Upper lobe of left lung (tissue), 4 donors: ENCODE data around the gene FGGY.

Experiments
- POLR2AphosphoS5 ChIP-seq, 2 donors: sonication (generic); formaldehyde crosslinking; IDR thresholded peaks; one replicate each; pipeline ENCODE4 v1.5.1; 2017; ENCODE audit warnings: antibody characterized with exemption in 2 of 2
- TF ChIP-seq, protein P1 (sequence below), 6 experiments: fragments of 450-650 bp in 4 of 6; fragments of 200-600 bp in 2 of 6; sonication (generic) in 2 of 6; IDR thresholded peaks; one replicate each; pipeline ENCODE4 v1.5.1; 2016 to 2019; ENCODE audit warnings: antibody characterized with exemption in 6 of 6

DNA sequence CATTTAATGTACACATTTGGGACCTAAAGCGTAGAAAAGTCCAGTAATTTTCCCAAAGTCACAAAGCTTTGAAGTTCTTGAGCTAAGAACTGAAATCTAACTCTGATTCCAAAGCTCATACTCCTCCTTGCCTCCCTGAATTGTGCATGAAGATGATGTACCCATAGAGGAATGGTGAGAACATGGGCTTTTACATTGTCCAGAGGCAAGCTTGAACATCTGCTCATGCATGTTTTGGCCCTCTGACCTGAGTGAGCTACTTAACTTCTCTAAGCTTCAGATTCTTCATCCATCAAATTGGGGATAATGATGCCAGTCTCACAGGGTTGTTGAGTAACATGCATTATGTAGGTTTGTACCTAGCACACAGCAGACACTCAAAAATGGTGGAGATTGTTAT, 259.5 kb downstream of the FGGY start:
- TF ChIP-seq POLR2AphosphoS5 (IDR thresholded peaks at IDR 0.05), result no peak
- TF ChIP-seq, protein P1, sequence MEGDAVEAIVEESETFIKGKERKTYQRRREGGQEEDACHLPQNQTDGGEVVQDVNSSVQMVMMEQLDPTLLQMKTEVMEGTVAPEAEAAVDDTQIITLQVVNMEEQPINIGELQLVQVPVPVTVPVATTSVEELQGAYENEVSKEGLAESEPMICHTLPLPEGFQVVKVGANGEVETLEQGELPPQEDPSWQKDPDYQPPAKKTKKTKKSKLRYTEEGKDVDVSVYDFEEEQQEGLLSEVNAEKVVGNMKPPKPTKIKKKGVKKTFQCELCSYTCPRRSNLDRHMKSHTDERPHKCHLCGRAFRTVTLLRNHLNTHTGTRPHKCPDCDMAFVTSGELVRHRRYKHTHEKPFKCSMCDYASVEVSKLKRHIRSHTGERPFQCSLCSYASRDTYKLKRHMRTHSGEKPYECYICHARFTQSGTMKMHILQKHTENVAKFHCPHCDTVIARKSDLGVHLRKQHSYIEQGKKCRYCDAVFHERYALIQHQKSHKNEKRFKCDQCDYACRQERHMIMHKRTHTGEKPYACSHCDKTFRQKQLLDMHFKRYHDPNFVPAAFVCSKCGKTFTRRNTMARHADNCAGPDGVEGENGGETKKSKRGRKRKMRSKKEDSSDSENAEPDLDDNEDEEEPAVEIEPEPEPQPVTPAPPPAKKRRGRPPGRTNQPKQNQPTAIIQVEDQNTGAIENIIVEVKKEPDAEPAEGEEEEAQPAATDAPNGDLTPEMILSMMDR (IDR thresholded peaks at IDR 0.05), result no peak
